Superior temporal gyrus (tissue), 1 donor: ENCODE data around the gene SPOCK3.
A peak's percentile ranks its signal among the peaks of the same experiment; 100 is the strongest.
"Not testable (repeated sequence)": the region's sequence is repeated elsewhere in the genome, so short reads cannot be mapped to it uniquely, and the experiment has no call there.

Experiments used
- DNase-seq: peaks from one replicate; pipeline ENCODE4 v3.0.0-alpha.2; 2016; ENCODE audit errors: extremely low spot score

The SPOCK3 gene

DNA sequence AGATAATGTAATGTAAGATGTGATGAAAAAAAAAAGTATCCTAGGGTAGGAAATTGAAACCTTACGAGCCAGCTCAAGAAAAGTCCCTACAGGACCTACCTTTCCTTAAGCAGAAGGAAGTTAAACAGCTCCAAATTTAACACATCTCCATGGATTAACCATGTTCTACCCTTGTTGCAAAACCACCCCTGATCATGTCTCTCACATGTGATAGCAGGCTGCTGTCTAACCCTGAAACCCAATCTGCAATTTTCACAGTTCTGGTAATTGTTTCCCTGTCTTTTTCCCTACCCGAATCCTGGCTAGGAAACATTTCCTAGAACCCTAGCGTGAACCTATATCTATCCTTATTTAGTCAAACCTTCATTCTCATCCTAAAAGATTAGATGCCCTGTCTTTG, 198.9 kb downstream of the SPOCK3 start:
- no peak for DNase-seq

DNA sequence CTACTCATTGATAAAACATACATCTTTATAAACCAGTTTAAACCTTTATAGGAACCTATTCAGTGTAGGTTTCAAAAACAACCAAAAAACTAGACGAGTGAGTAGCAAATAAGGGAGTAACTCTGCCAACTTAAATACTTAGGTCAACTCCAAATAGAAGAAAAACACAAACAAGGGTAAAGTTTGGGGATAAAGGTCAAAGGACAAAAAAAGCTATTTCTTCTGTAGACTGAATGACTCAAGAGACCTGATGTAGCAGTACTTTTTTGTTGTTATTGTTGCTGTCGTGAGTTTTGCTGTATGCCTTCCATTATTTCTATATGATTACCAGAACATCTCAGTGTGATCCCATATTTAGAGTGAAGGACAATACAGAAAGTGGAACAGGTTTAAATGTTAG, 199.3 kb downstream of the SPOCK3 start:
- no peak for DNase-seq

DNA sequence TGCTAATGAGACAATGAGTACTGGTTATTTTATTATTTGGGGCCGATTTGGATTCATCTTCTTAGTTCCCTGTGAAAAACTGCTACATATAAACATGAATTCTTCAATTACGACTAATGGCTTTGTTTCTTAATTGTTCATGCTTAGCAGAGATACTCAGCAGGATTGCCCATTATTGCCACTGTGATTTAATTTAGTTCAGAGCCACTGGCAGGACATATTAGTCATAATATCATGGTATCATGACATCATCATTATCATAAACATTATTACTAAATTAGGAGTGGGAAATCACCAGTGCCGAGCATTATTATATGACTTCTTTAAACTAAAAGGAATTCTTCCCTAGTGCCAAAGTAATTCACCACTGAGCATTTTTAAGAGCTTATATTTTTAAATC, 201.4 kb downstream of the SPOCK3 start:
- DNase-seq = no peak

DNA sequence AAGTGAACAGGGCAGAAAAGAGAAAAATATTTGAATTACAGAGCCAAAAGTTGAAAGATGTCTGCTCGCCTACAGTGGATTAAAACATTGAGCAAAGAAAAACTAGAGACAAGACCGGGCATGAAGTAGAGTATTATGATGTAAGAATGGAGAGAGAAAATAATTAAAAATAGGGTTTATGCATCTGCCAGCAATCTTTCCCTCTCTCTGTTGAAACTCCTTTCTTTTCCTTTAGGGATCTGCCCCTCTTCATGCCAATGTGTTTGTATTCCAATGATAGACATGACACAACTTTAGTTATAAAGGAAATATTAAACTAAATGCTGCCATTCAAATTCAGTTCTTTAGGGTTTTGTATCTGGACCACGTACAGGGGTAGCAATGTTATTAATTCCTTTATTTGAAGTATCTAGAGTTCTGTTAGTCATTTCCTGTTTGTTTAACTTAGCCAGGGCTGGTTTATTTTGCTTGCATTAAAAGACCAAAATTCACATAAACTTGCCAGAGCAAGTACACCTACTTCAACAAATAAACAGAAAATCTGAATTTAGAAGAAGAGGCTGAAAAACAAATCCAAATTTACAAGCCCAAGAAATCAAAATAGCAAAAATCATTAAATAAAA, 202.6 kb downstream of the SPOCK3 start:
- no peak for DNase-seq

DNA sequence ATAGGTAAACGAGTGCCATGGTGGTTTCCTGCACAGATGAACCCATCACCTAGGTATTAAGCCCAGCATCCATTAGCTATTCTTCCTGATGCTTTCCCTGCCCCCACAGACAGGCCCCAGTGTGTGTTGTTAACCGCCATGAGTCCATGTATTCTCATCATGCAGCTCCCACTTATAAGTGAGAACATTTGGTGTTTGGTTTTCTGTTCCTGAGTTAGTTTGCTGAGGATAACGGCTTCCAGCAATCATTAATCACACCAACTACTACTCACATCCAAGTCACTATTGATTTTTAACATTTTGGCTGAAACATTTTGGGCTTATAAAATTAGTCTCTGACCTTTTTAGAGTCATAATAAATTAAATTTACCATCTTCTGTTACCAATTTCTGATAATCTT, 205.3 kb downstream of the SPOCK3 start:
- no peak for DNase-seq

DNA sequence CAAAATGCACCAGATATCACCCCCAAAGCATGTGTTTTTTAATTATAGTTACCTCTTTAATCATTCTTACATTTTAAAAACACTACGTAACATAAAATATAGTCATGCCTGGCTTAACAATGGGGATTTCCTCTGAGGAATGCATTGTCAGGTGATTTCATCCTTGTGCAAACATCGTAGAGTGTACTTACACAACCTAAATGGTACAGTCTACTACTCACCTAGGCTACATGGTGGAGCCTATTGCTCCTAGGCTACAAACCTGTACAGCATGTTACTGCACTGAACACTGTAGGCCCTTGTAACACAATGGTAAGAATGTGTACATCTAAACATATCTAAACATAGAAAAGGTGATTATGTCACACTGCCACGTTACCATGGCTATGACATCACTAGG, 208.6 kb downstream of the SPOCK3 start:
- no peak for DNase-seq

DNA sequence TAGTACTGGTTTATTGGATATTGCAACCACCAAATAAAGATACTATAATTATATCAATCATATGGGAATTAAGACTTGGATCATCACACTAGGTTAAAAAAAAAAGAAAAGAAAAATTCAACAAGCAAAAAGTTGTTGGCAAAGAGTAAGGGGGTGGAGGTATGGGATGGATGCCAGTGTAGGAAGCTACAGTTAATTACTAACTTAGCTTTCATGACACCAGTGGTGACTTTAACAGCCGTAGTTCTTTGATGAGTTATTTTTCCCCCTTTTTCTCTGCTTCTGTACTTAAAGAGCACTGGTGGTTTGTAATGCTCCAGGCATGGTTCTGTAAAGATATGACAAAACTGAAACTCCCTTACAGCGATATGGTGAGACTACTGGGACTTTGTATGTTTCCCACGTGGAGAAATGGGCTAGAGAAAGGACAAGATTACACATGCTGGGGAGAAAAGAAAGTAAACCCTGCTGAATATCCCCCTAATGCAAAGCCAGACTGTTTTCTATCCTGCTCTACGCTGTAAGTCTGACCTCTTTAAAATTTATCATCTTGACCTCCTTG, 210.8 kb downstream of the SPOCK3 start:
- no peak for DNase-seq

DNA sequence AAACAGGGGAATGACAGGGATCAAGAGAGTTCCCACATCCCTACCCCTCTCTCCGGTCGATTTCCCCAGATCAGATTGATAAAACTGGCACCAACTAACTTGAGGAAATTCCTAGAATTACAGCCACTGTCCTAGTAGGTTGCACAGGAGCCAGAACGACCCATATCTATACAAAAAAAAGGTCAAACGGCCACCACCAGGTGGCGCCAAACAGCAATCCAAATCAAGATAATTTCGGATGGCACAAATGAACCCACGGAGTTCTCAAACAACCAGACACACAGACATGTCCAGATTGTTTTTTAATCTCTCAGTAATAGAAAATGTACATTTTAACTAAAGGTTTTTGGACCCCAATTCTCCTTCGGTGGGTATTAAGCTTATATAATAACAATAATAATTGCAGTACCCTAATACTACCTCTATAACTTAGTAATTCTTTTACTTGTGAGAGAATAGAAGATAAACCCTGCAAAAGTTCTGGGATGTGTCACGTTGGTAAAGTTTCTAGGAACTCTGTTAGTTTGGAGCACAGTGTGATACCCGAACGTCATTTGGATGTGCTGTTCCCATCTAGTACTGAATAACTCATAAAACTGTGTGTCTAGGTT, 212.6 kb downstream of the SPOCK3 start:
- DNase-seq = peak; percentile 98

DNA sequence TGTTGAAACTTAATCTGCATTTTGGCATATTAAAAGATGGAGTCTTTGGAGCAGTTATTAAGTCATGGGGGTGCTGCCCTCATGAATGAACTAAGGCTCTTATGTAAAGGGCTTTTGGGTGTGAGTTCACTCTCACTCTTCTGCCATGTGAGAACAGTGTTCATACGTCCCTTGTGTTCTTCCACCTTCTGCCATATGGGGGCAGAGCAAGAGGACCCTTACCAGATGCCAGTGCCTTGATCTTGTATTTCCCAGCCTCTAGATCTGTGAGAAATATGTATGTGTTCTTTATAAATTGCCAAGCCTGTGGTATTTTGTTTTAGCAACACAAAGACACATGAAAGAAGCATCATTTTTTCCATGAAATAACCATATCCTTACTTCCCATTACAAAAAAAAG, 213.9 kb downstream of the SPOCK3 start:
- DNase-seq = no peak

DNA sequence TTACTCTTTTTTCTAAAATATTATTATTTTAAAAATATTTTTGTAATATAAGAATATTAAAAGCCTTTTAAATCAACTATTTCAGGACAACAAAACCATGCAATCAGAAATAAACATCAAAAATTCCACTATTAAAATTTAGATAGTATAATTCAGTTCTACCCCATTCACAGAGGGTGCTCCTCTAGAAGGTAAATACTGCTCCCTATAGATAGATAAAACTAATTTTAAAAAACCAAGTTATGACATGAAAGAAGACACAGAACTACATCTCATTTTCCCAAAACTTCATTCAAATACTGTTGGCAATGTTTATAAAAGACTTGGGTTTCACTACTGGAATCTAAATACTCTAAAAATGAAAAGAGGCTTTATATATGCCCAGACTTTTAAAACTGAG, 219.3 kb downstream of the SPOCK3 start:
- DNase-seq = no peak

DNA sequence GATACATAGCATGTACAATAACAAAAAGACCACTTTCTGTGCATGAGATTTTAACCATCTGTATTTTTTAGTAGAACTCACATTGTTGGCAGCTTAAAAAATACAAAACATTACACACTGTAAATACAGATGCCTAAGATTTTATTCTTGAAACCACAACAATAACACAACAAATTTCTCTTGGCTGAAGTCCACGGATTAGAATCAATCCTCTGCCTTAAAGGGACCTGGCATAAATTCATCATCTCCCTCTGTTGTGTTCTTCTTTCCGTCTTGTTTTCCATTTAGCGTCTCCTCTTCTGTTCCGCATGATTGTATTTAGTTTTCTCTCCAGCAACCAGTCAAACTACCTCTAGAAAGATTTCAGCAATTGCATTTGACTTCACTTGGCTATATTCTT, 231.0 kb downstream of the SPOCK3 start:
- DNase-seq = no peak

DNA sequence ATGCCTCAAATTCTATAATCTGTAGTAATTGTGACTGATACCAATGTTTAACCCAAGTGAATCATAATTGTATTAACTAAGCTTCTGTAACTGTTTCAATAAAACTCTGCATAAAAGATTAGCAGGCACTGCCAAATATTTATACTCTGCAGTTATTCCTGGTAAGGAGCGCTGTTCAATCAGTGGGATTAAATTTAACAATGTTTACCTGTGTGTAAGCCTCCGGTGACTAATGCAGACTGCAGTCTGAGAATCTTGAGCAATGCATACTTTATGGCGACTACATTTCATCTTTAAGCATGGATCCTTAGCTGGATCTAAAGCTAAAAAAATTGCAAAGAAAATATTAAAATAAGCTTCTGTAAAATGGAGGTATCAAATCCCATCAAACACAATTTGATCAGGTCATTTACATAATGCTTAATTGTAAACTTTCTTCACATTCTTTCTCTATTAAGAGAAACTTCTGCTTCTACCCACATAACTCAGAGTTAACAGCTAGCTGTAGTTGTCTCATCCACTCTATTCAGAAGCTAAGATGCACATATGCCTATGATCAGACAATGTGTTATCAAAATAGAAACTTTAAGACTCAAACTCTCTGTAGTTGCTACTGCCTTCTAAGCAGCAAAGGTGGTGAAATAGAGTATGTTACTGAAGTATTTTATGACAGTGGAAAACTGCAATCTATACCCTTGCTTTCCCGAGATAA, 234.0 kb downstream of the SPOCK3 start:
- DNase-seq = no peak

DNA sequence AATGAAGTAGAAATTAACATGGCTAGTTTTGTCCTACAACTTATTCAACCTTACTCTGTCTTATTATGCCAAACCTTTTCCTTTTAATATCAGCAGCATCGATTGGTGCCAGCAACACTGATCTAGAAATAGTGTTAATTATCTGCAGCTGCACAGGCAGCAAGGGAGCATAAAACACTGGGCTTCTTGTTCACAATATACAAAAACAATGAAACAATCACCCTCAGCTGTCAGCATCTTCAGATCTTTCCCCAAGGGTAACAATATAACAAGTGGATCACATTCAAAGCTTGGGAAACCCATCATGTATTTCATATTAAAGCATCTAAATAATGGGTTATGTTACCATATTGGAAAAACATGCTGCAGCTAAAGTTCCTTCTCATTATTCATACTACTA, 238.1 kb downstream of the SPOCK3 start:
- DNase-seq = peak; percentile 91

DNA sequence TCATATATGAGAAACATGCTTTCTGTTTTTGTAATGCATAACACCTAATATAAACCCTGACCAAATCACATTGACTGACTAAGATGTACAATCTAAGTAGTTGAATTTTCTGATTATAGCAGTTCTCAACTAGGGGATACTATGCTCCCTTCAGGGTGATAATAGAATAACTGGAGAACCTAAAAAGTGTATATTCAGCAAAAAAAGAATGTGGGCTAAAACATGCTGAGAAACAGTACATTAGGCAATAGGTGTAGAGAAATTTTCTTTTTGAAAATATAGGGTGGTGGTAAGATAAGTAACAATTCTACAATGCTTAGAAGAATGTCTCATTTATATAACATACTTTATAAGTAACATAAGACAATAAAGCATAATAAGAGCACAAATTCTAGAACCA, 239.6 kb downstream of the SPOCK3 start:
- DNase-seq = no peak

DNA sequence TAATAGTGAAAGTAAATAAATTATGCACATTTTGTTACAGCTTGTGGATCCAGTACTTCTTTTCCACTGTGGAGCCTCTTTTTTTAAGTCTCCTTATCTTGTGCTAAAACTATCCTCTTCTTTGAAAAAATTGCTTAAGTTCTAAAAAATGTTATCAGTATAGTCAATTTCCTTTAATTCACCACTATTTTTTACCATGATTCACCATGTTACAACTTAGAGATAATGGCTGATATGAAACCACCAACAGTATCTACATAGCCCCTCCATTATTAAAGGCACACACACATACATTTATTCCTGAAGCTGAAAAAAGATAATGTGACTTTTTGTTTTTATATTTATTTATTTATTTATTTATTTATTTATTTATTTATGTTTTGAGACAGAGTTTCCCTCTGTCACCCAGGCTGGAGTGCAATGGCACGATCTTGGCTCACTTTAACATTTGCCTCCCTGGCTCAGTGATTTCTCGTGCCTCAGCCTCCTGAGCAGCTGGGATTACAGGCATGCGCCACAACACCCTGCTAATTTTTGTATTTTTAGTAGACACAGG, 243.2 kb downstream of the SPOCK3 start:
- DNase-seq = no peak

DNA sequence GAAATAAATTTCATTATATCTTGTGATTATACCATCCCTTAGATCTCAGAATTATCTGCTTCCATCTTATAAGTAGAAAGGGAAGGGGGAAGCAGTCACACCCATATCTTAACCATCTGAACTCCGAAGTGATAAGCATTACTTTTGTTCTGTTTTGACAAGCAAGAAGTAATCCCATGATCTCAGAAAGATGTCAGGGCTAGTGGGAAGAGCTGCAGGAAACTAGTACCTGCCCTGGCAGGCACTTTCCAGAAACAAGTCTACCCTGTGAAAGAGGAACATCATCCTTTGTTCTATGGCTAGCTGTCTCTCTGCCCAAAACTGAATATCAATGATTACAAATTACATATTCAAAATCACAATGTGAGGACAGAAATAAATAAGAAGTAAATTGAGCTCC, 244.4 kb downstream of the SPOCK3 start:
- DNase-seq = no peak

DNA sequence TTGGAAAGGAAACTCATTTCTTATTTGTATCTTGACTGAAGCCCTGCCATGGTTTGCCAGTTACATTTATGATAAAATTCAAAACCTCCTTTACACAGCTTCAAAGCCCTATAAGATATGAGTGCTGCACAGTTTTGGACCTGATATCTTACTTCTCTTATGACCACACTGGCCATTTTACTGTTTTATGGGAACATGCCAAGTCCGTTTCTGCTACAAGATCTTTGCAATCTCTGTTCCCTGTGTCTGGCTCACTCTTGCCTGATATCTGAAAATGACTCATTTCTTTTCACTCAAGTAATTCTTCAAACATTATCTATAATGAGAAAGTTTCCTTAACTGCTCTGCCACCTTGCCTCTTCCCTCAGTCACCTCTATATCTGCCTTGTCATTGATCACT, 247.3 kb downstream of the SPOCK3 start:
- no peak for DNase-seq

DNA sequence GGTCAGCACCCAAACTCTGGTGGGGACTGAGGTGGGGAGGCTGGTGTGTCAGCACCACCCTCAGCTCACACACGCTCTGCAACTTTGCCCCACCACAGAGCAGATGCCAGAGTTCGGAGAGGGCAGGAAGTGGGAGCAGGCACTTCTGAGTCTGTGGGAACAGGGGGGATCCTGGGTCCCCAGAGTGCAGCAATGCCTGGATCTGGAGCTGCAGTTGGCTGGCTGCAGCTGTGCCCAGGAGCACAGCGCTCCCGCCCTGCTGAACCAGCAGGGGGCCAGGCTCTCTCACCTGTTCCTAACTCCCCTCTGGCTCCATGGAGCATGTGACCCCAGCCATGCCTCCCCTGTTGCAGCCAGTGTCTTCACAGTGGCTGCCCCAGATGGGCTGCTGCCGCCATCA, 252.4 kb downstream of the SPOCK3 start:
- no peak for DNase-seq

DNA sequence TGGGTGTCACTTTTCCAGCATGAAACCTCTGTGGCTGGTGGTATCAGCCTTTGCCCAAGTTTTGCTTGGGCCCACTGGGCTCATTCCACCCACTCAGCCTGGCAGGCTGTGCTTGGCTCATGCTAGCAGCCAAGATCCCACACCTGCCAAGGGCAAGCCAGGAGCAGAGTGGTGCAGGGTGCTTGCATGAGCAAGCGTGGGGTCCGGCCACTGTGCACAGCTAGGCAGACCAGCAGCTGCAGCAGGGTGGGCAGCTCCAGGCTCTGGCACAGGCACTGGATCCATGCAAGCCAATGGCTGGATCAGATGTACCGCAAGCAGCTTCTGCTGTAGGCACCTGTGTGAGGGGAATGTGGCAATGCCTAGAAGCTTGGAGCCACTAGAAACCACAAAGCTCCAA, 253.9 kb downstream of the SPOCK3 start:
- DNase-seq = no peak

DNA sequence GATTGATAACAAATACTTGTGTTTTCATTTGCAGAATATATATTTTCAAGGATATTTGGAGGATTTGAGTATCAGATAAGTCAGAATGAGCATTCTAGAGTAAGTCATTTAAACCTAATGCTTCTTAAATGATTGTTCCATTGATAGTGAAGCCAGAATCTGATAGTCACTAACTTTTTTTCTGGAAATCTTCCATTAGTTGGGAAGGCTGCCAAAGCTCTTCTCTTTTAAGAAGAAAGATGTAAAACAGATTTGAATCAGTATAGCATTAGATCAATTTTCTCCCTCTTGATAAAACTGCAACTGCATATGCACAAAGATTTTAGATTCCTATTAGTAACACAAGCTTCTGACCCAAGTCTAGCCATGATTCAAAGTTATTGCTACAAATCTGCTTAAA, 256.7 kb downstream of the SPOCK3 start:
- DNase-seq = no peak

DNA sequence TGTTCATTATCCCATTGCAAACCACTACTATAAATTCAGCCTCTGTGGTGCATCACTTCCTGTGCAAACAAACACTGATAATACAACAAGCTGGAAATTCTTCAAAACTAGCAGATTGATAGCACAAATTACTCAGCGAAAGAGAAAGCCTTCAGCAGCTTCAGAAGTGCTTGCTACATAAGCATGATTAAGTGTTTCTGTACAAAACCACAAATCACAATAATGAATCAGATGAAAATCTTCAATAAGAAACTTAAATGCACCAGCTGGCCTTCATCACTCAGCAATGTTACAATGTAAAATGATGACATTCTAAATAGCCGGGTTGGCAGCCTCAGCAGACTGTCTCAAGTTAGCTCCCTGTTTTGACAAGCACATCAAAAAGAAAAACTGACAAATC, 262.2 kb downstream of the SPOCK3 start:
- peak; percentile 74 for DNase-seq

DNA sequence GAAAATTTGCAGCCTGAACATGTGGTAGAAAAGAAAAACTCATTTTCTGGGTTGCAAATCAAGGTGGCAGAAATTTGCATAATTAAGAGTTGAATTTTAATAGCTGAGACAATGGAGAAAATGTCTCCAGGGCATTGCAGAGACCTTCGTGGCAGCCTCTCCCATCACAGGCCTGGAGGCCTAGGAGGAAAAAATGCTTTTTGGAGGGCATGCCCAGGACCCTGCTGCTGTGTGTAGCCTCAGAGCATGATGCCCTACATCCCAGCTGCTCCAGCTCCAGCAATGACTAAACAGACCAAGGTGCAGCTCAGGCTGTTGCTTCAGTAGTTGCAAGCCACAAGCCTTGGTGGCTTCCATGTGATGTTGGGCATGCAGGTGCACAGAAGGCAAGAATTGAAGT, 266.1 kb downstream of the SPOCK3 start:
- not testable (repeated sequence) for DNase-seq

DNA sequence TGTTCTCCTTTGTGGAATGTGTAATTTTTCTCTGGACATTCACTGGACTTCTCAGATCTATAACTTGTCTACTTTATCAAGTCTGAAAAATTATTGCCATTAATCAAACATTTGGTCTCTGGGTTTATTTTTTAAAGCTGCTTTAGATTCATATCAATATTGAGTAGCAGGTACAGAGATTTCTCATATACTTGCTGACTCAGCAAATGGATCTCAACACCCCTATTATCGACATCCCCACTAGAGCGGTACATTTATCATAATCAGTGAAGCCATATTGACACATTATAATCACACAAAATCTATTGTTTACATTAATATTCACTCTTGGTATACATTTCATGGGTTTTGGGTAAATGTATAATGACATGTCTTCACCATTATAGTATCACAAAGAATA, 268.7 kb downstream of the SPOCK3 start:
- no peak for DNase-seq
